HCT116 (cell line): ENCODE data around the gene PCNT. TPM values are rescaled to one million over a fixed set of nuclear protein-coding genes. Genes with fewer than 3 reads are reported as not detected.

Experiments used
- ATAC-seq: fragments of 200-7000 bp; cut with Tn5 transposase; 2 replicates; pipeline ENCODE4 v1.9.1; 2020; ENCODE audit warnings: mild to moderate bottlenecking, moderate library complexity
- BruUV-seq: library from RNA; stranded (reverse); fragments of 400-500 nt; replicated peaks from 2 replicates; lab custom pipeline; 2021; lab: Mats Ljungman, UMichigan
- CTCF ChIA-PET: fragments of 300-600 bp; sonication (Branson Sonifier 250); formaldehyde crosslinking; loops from one replicate; lab custom pipeline; 2021; ENCODE audit warnings: antibody characterized with exemption; lab: Charles Lee
- POLR2A ChIA-PET: fragments of 300-600, 350-600 bp; sonication (Branson Sonifier 250); formaldehyde crosslinking; loops from one replicate; lab custom pipeline; 2021; ENCODE audit warnings: antibody characterized with exemption; lab: Charles Lee
- RAD21 ChIA-PET, 2 experiments: fragments of 300-600 bp; sonication (Branson Sonifier 250); formaldehyde crosslinking; loops; one replicate each; lab custom pipeline; 2023; ENCODE audit warnings: low total read pairs in 2 of 2; ENCODE audit not compliant: uncharacterized antibody in 2 of 2, unreplicated experiment in 2 of 2, low non-redundant PET in 1 of 2; lab: Charles Lee
- DNase-seq: peaks from one replicate; pipeline ENCODE4 v3.0.0-alpha.2; 2010; ENCODE audit warnings: low read depth, low spot score
- H2AFZ ChIP-seq: fragments of 200-600 bp; shearing (Covaris generic), sonication (generic); 2 replicates; pipeline ENCODE4 v1.6.1; 2017; ENCODE audit warnings: low read depth, mixed run types, mixed read lengths, antibody characterized with exemption, low read length; ENCODE audit not compliant: poor library complexity, severe bottlenecking
- H3K27ac ChIP-seq: 2 replicates; pipeline ENCODE4 v1.5.1; 2012; ENCODE audit warnings: low read depth, low read length
- H3K27me3 ChIP-seq: fragments of 200-600 bp; sonication (generic); 2 replicates; pipeline ENCODE4 v1.6.1; 2016; ENCODE audit warnings: mixed run types, low read length, mixed read lengths; ENCODE audit not compliant: insufficient read depth
- H3K36me3 ChIP-seq, 2 experiments: fragments of 200-500 bp in 1 of 2; fragments of 200-600 bp in 1 of 2; sonication (Bioruptor generic) in 1 of 2; sonication (generic) in 1 of 2; 2 replicates each; pipeline versions ENCODE4 v1.5.1 to v1.6.1; 2014 to 2016; ENCODE audit warnings: low read length in 2 of 2, inconsistent platforms in 1 of 2, mixed read lengths in 1 of 2, mixed run types in 1 of 2; ENCODE audit not compliant: insufficient read depth in 2 of 2, control insufficient read depth in 1 of 2
- H3K4me1 ChIP-seq, 2 experiments: fragments of 200-600 bp in 1 of 2; sonication (generic) in 1 of 2; 2 replicates each; pipeline versions ENCODE4 v1.5.1 to v1.6.1; 2012 to 2017; ENCODE audit warnings: low read length in 2 of 2, inconsistent platforms in 1 of 2, mild to moderate bottlenecking in 1 of 2, mixed read lengths in 1 of 2, mixed run types in 1 of 2, moderate library complexity in 1 of 2; ENCODE audit not compliant: insufficient read depth in 2 of 2, control insufficient read depth in 1 of 2
- H3K4me2 ChIP-seq: fragments of 200-600 bp; sonication (generic); 2 replicates; pipeline ENCODE4 v1.6.1; 2017; ENCODE audit warnings: mixed run types, low read length, mixed read lengths
- H3K4me3 ChIP-seq, 2 experiments: fragments of 200-600 bp in 1 of 2; sonication (generic) in 1 of 2; replicated peaks in 1 of 2; 2 replicates each; pipeline ENCODE4 v1.5.1; 2011 to 2016; ENCODE audit warnings: low read length in 2 of 2, control low read depth in 1 of 2, low read depth in 1 of 2, mild to moderate bottlenecking in 1 of 2, mixed read lengths in 1 of 2, mixed run types in 1 of 2
- H3K79me2 ChIP-seq: fragments of 200-600 bp; sonication (generic); 2 replicates; pipeline ENCODE4 v1.6.1; 2017; ENCODE audit warnings: mild to moderate bottlenecking, mixed run types, low read length, moderate library complexity, mixed read lengths; ENCODE audit not compliant: insufficient read depth
- H3K9ac ChIP-seq: fragments of 200-600 bp; sonication (generic); 2 replicates; pipeline ENCODE4 v1.6.1; 2016; ENCODE audit warnings: low read length, mixed read lengths
- H3K9me2 ChIP-seq: fragments of 200-600 bp; sonication (generic), shearing (Covaris generic); 2 replicates; pipeline ENCODE4 v1.6.1; 2017; ENCODE audit warnings: mixed run types, mild to moderate bottlenecking, moderate library complexity; ENCODE audit not compliant: insufficient read depth
- H3K9me3 ChIP-seq, 2 experiments: fragments of 200-500 bp in 1 of 2; fragments of 200-600 bp in 1 of 2; sonication (Bioruptor generic) in 1 of 2; sonication (generic) in 1 of 2; 2 replicates each; pipeline ENCODE4 v1.6.1; 2014 to 2017; ENCODE audit warnings: low read length in 2 of 2, mixed read lengths in 2 of 2, inconsistent platforms in 1 of 2, low read depth in 1 of 2, mild to moderate bottlenecking in 1 of 2, mixed run types in 1 of 2, moderate library complexity in 1 of 2; ENCODE audit not compliant: control insufficient read depth in 1 of 2, insufficient read depth in 1 of 2
- H4K20me1 ChIP-seq: fragments of 200-600 bp; sonication (generic), shearing (Covaris generic); 2 replicates; pipeline ENCODE4 v1.6.1; 2017; ENCODE audit warnings: mixed run types, mild to moderate bottlenecking, moderate library complexity; ENCODE audit not compliant: insufficient read depth
- CBX3 ChIP-seq: IDR thresholded peaks from 2 replicates; pipeline ENCODE4 v1.6.1; 2012; ENCODE audit warnings: low read depth
- CEBPB ChIP-seq: IDR thresholded peaks from 2 replicates; pipeline ENCODE4 v1.6.1; 2012; ENCODE audit warnings: low read depth
- EGR1 ChIP-seq: IDR thresholded peaks from 2 replicates; pipeline ENCODE4 v1.6.1; 2012; ENCODE audit warnings: low read depth
- ELF1 ChIP-seq: IDR thresholded peaks from 2 replicates; pipeline ENCODE4 v1.6.1; 2012; ENCODE audit warnings: low read depth, borderline replicate concordance
- EZH2 ChIP-seq: fragments of 200-600 bp; sonication (generic); IDR thresholded peaks from 2 replicates; pipeline ENCODE4 v1.6.1; 2017; ENCODE audit warnings: antibody characterized with exemption, mixed run types
- EZH2phosphoT487 ChIP-seq: fragments of 200-600 bp; IDR thresholded peaks from 2 replicates; pipeline ENCODE4 v1.6.1; 2018; ENCODE audit warnings: antibody characterized with exemption, borderline replicate concordance
- JUND ChIP-seq: IDR thresholded peaks from 2 replicates; pipeline ENCODE4 v1.6.1; 2012
- POLR2A ChIP-seq: IDR thresholded peaks from 2 replicates; pipeline ENCODE4 v1.7.0; 2011; ENCODE audit warnings: borderline replicate concordance; ENCODE audit not compliant: insufficient read depth, insufficient read length; ENCODE audit errors: extremely low read depth
- POLR2AphosphoS5 ChIP-seq: IDR thresholded peaks from 2 replicates; pipeline ENCODE4 v1.6.1; 2011; ENCODE audit warnings: mild to moderate bottlenecking, low read depth, low read length, moderate library complexity
- REST ChIP-seq: IDR thresholded peaks from 2 replicates; pipeline ENCODE4 v1.6.1; 2012; ENCODE audit warnings: low read depth
- SIN3A ChIP-seq: IDR thresholded peaks from 2 replicates; pipeline ENCODE4 v1.6.1; 2012; ENCODE audit warnings: low read depth
- SP1 ChIP-seq: IDR thresholded peaks from 2 replicates; pipeline ENCODE4 v1.6.1; 2012; ENCODE audit warnings: low read depth
- SRF ChIP-seq: IDR thresholded peaks from 2 replicates; pipeline ENCODE4 v1.6.1; 2012; ENCODE audit warnings: low read depth
- TCF7L2 ChIP-seq: IDR thresholded peaks from 2 replicates; pipeline ENCODE4 v1.7.0; 2011; ENCODE audit warnings: borderline replicate concordance, inconsistent platforms; ENCODE audit not compliant: insufficient read depth, insufficient read length; ENCODE audit errors: extremely low read depth
- YY1 ChIP-seq: IDR thresholded peaks from 2 replicates; pipeline ENCODE4 v1.6.1; 2011; ENCODE audit warnings: low read length, low read depth, moderate library complexity, mild to moderate bottlenecking; ENCODE audit not compliant: insufficient replicate concordance; ENCODE audit errors: extremely low read depth
- ZBTB33 ChIP-seq: IDR thresholded peaks from 2 replicates; pipeline ENCODE4 v1.6.1; 2011; ENCODE audit warnings: mild to moderate bottlenecking, low read length, moderate library complexity; ENCODE audit not compliant: insufficient replicate concordance; ENCODE audit errors: extremely low read depth
- ZFX ChIP-seq: fragments of 450-650 bp; IDR thresholded peaks from 2 replicates; pipeline ENCODE4 v1.6.1; 2017
- intact Hi-C: fragments of 100-400 bp; cut with micrococcal nuclease; formaldehyde crosslinking; loops from 2 replicates; pipeline ENCODE4 v1.10.0; 2022
- total RNA-seq: library from RNA; stranded (reverse); gene quantifications from one replicate; pipeline ENCODE4 v1.2.1, GENCODE V29; 2021; ENCODE audit not compliant: unreplicated experiment

PCNT gene
- total RNA-seq, 1 experiment from 2014 or later = 43.6 TPM

GRCh38 chr21:46441331-46441730 is 117.4 kb downstream of the PCNT start:
- H3K4me3 ChIP-seq = no peak overlapping the region
- H3K36me3 ChIP-seq = peaks cover 26 to 44% of the 10 kb centered on the region in 2 experiments
- no TSS peak for BruUV-seq
- intact Hi-C loops = no loop called here
- TF ChIP-seq ELF1 = no peak
- no peak for TF ChIP-seq JUND
- TF ChIP-seq POLR2A = no peak
- TF ChIP-seq SRF = no peak
- no peak for TF ChIP-seq EZH2phosphoT487
- TF ChIP-seq ZFX = no peak
- no peak for TF ChIP-seq SP1
- TF ChIP-seq POLR2AphosphoS5 = no peak
- TF ChIP-seq EZH2 = no peak
- TF ChIP-seq ZBTB33 = no peak
- TF ChIP-seq REST = no peak
- no peak for TF ChIP-seq CEBPB
- TF ChIP-seq CBX3 = no peak
- TF ChIP-seq TCF7L2 = no peak
- no peak for TF ChIP-seq SIN3A
- TF ChIP-seq EGR1 = no peak
- no peak for TF ChIP-seq YY1
- no peak overlapping the region for H3K27ac ChIP-seq
- CTCF ChIA-PET = no interaction called here
- H2AFZ ChIP-seq = no peak overlapping the region
- POLR2A ChIA-PET = no interaction called here
- no peaks in the 10 kb centered on the region for H3K79me2 ChIP-seq
- no peaks in the 10 kb centered on the region for H4K20me1 ChIP-seq
- no peaks in the 10 kb centered on the region for H3K4me1 ChIP-seq
- no peaks in the 10 kb centered on the region for H3K9me2 ChIP-seq
- H3K27me3 ChIP-seq = no peaks in the 10 kb centered on the region
- no peaks in the 10 kb centered on the region for H3K9me3 ChIP-seq
- RAD21 ChIA-PET = no interaction called here
- H3K9ac ChIP-seq = no peak overlapping the region
- no peak overlapping the region for H3K4me2 ChIP-seq
- DNase-seq (no peak), ATAC-seq (no peak)
